Measurements from ENCODE around the gene AOC1. TPM values are rescaled to one million over a fixed set of nuclear protein-coding genes. Genes with fewer than 3 reads are reported as not detected.

Gene AOC1
- total RNA-seq, 1 donor from 2014 or later: not detected

DNA sequence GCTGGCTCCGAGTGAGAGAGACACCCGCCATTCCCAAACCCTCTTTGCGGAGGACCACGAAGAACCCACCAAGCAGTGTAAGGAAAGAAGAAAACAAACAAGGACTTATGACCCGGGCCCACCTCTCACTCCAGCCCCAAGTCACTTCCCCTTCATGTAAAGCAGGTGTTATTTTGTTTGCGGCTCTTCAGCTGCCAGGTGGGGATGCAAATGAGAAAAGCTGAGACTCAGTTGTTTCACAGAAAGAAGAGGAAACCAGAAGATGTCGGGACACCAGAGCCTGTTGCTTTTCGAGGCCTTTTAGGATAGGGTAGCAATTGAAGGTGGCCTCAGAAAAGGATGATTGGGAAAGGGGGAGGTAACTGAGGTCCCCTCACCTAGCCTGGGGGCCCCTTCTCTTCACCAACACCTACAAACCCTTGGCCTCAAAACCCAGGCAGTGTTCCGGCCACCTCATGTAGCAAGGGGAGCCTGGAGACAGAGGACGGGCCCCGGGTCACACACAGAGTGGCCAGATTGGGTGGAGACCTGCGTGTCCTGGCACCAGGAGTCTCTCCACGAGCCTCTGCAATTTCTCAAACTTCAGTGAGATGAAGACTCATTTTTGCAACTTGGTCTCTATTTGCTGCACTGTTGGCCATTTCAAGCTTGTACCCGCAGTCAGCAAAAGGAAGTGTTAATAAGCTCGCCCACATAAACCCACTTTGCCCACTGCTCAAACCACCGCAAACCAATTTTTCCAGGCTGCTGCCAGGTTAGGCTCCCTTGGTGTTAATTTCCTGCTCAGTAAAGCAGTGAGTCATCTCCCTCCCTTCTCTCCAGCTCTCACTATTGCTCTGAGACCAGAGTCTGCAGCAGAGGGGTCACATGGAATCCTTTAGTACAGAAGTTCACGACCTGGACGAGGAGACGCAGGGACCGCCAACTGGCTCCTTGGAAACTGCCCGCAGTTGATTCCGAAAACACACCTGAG lies 45.5 kb downstream of the AOC1 start:
- no peak overlapping the region for H3K4me3 Mint-ChIP-seq (ENCODE audit: unreplicated experiment)
- peaks cover 9% of the 10 kb centered on the region for H3K27me3 Mint-ChIP-seq (ENCODE audit: unreplicated experiment)
- H3K27ac Mint-ChIP-seq (ENCODE audit: unreplicated experiment): no peak overlapping the region
- DNase-seq: no peak
- H3K4me1 Mint-ChIP-seq (ENCODE audit: low read depth, unreplicated experiment): peaks cover 16% of the 10 kb centered on the region
- TF ChIP-seq, protein P1, sequence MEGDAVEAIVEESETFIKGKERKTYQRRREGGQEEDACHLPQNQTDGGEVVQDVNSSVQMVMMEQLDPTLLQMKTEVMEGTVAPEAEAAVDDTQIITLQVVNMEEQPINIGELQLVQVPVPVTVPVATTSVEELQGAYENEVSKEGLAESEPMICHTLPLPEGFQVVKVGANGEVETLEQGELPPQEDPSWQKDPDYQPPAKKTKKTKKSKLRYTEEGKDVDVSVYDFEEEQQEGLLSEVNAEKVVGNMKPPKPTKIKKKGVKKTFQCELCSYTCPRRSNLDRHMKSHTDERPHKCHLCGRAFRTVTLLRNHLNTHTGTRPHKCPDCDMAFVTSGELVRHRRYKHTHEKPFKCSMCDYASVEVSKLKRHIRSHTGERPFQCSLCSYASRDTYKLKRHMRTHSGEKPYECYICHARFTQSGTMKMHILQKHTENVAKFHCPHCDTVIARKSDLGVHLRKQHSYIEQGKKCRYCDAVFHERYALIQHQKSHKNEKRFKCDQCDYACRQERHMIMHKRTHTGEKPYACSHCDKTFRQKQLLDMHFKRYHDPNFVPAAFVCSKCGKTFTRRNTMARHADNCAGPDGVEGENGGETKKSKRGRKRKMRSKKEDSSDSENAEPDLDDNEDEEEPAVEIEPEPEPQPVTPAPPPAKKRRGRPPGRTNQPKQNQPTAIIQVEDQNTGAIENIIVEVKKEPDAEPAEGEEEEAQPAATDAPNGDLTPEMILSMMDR (IDR thresholded peaks at IDR 0.05; ENCODE audit: partially characterized antibody, unreplicated experiment): no peak
- peaks cover 6% of the 10 kb centered on the region for H3K9me3 Mint-ChIP-seq (ENCODE audit: unreplicated experiment)
- H3K36me3 Mint-ChIP-seq (ENCODE audit: unreplicated experiment): peaks cover 18% of the 10 kb centered on the region

DNA sequence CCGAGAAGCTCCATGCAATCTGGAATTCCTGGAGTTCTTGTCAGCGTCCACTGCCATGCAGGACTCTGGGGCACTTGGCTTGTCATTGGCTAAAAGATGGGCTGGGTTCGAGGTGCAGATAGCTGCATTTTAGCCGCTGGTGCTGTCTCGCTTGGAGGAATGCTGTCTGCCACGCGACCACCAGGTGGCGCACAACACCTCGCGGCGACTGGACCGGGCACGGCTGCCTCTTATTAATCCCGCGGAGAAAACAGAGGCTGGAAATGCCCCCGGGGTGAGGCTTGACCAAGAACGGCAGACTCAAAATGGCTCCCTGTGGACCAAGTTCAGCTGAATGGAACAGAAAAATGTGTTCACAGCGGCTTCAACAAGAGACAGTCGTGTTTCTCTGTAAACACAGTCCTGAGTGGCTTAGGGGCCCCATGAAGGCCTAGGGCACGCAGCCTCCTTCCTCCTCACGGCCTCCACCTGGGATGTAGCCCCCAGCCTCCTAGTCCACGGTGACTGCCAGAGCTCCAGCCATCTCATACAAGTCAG lies 46.2 kb downstream of the AOC1 start:
- peak; percentile 91 for DNase-seq
- no peak overlapping the region for H3K4me3 Mint-ChIP-seq (ENCODE audit: unreplicated experiment)
- H3K4me1 Mint-ChIP-seq (ENCODE audit: low read depth, unreplicated experiment): peaks cover 16% of the 10 kb centered on the region
- TF ChIP-seq, protein P1 (IDR thresholded peaks at IDR 0.05; ENCODE audit: partially characterized antibody, unreplicated experiment): peak; percentile 96
- no peak overlapping the region for H3K27ac Mint-ChIP-seq (ENCODE audit: unreplicated experiment)
- H3K36me3 Mint-ChIP-seq (ENCODE audit: unreplicated experiment): peaks cover 11% of the 10 kb centered on the region
- H3K9me3 Mint-ChIP-seq (ENCODE audit: unreplicated experiment): peaks cover 6% of the 10 kb centered on the region
- peaks cover 9% of the 10 kb centered on the region for H3K27me3 Mint-ChIP-seq (ENCODE audit: unreplicated experiment)

DNA sequence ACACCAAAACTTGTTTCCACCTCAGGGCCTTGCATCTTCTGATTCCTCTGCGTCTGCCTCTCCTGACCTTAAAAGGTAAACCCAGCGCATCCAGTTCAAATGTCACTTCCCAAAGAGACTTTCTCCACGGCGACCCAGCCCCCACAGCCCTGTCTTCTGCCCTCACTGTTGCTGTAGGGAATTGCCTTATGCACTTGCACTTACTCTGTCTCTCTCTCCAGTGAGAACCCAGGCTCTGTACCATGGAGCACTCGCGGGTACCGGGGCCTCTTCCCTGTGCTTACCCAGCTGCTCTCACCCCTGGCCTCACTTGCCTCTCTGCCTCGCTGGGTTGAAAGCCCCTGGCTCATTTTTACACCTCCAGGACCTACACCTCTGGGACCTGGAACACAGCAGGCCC lies 48.4 kb downstream of the AOC1 start:
- Mint-ChIP-seq H3K4me1 (ENCODE audit: low read depth, unreplicated experiment) (peaks cover 16% of the 10 kb centered on the region), H3K4me3 (ENCODE audit: unreplicated experiment) (no peak overlapping the region), H3K9me3 (ENCODE audit: unreplicated experiment) (peaks cover under 1% of the 10 kb centered on the region), H3K36me3 (ENCODE audit: unreplicated experiment) (peaks cover 4% of the 10 kb centered on the region), H3K27me3 (ENCODE audit: unreplicated experiment) (peaks cover 9% of the 10 kb centered on the region), H3K27ac (ENCODE audit: unreplicated experiment) (no peak overlapping the region)
- TF ChIP-seq, protein P1 (IDR thresholded peaks at IDR 0.05; ENCODE audit: partially characterized antibody, unreplicated experiment): no peak
- no peak for DNase-seq

DNA sequence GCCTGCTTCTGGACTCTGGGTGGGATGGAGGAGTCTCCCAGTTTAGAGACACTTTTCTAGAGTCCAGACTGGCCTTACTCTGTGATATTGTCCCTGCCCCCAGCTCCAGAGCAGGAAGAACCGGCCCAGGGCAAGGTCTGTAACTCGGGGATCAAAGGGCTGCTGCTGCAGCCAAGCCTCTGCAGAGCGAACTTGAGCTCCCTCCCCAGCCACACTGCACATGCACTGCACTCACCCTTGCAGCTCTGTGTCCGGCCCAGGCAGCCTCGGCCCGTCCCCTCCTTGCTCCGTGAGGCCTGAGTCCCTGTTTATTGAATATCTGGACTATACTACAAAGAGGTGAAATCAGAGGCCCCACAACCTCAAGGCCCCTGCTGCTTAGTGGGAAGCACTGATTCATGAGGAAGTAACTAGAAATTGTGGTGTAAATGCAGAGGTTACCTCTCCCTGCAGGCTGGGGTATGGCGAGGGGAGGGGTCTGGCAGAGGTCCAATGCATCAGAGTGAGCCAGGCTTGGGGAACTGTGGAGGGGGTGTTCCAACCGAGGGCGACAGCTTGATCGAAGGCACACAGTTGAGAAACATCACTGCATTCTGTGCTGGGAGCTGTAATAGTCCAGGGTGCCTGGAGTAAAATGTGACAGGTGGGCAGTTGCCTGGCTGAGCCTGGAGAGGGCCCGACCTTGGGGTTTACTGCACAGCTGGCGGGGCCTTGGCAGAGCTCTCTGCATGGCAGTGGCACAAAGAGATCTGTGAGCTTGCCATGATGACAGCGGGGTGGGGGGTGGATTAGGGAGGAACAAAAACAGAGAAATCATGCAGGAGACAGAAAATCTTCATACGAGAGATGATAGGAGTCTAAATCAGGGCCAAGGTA lies 49.1 kb downstream of the AOC1 start:
- H3K36me3 Mint-ChIP-seq (ENCODE audit: unreplicated experiment): peaks cover 2% of the 10 kb centered on the region
- peak overlapping the region; percentile 17 for H3K4me3 Mint-ChIP-seq (ENCODE audit: unreplicated experiment)
- TF ChIP-seq, protein P1 (IDR thresholded peaks at IDR 0.05; ENCODE audit: partially characterized antibody, unreplicated experiment): no peak
- H3K9me3 Mint-ChIP-seq (ENCODE audit: unreplicated experiment): no peaks in the 10 kb centered on the region
- H3K27ac Mint-ChIP-seq (ENCODE audit: unreplicated experiment): no peak overlapping the region
- DNase-seq: no peak
- H3K27me3 Mint-ChIP-seq (ENCODE audit: unreplicated experiment): peaks cover 6% of the 10 kb centered on the region
- H3K4me1 Mint-ChIP-seq (ENCODE audit: low read depth, unreplicated experiment): peaks cover 14% of the 10 kb centered on the region

Data from glutamatergic neuron (in vitro differentiated cells).